A673 (cell line): Measurements from ENCODE around the gene OTOG. TPM values are rescaled to one million over a fixed set of nuclear protein-coding genes. Genes with fewer than 3 reads are reported as not detected.

Experiments
- BruUV-seq: library from RNA; stranded (reverse); fragments of 400-500 nt; replicated peaks from 2 replicates; lab custom pipeline; 2021; lab: Mats Ljungman, UMichigan
- CTCF ChIA-PET: fragments of 300-600 bp; sonication (Branson Sonifier 250); formaldehyde crosslinking; loops from one replicate; lab custom pipeline; 2022; ENCODE audit warnings: antibody characterized with exemption; lab: Charles Lee
- POLR2A ChIA-PET: fragments of 300-600 bp; sonication (Branson Sonifier 250); formaldehyde crosslinking; loops from one replicate; lab custom pipeline; 2022; ENCODE audit warnings: antibody characterized with exemption; ENCODE audit not compliant: low non-redundant PET; lab: Charles Lee
- DNase-seq: peaks from one replicate; pipeline ENCODE4 v3.0.0-alpha.2; 2015; ENCODE audit warnings: low spot score
- H3K27ac ChIP-seq: fragments of 200-600 bp; sonication (generic); 2 replicates; pipeline ENCODE4 v1.5.1; 2016; ENCODE audit warnings: mixed run types, low read depth, mild to moderate bottlenecking, mixed read lengths, antibody characterized with exemption, low read length; ENCODE audit not compliant: poor library complexity, severe bottlenecking
- H3K27me3 ChIP-seq: fragments of 200-600 bp; sonication (generic); replicated peaks from 2 replicates; pipeline ENCODE4 v1.6.1; 2017; ENCODE audit warnings: mixed run types, low read depth, mild to moderate bottlenecking, mixed read lengths, antibody characterized with exemption, low read length; ENCODE audit not compliant: insufficient read depth, poor library complexity
- H3K36me3 ChIP-seq: fragments of 200-600 bp; sonication (generic); 2 replicates; pipeline ENCODE4 v1.6.1; 2016; ENCODE audit warnings: mixed run types, mild to moderate bottlenecking, mixed read lengths, antibody characterized with exemption, low read length; ENCODE audit not compliant: insufficient read depth, poor library complexity, severe bottlenecking
- H3K4me1 ChIP-seq: fragments of 200-600 bp; sonication (generic); 2 replicates; pipeline ENCODE4 v1.6.1; 2017; ENCODE audit warnings: mixed run types, mild to moderate bottlenecking, mixed read lengths, antibody characterized with exemption, low read length; ENCODE audit not compliant: insufficient read depth, poor library complexity, severe bottlenecking
- H3K4me3 ChIP-seq: fragments of 200-600 bp; sonication (generic); 2 replicates; pipeline ENCODE4 v1.5.1; 2016; ENCODE audit warnings: low read depth, mixed run types, mild to moderate bottlenecking, mixed read lengths, low read length; ENCODE audit not compliant: poor library complexity, severe bottlenecking
- H3K9me3 ChIP-seq: fragments of 200-600 bp; sonication (generic); 2 replicates; pipeline ENCODE4 v1.6.1; 2016; ENCODE audit warnings: mixed run types, low read depth, mild to moderate bottlenecking, mixed read lengths, antibody characterized with exemption, low read length; ENCODE audit not compliant: poor library complexity, severe bottlenecking
- EZH2 ChIP-seq: fragments of 200-600 bp; sonication (generic); IDR thresholded peaks from 2 replicates; pipeline ENCODE4 v1.6.1; 2017; ENCODE audit warnings: borderline replicate concordance, low read depth, mild to moderate bottlenecking, mixed read lengths, antibody characterized with exemption, low read length; ENCODE audit not compliant: poor library complexity, severe bottlenecking
- intact Hi-C: fragments of 100-400 bp; cut with micrococcal nuclease; formaldehyde crosslinking; loops from one replicate; pipeline ENCODE4 v1.10.0; 2022; ENCODE audit not compliant: unreplicated experiment
- total RNA-seq: library from RNA; stranded (reverse); gene quantifications from 2 replicates; pipeline ENCODE4 v1.2.3, GENCODE V29; 2021
- TF ChIP-seq, protein P1 (sequence below): fragments of 300-800, 200-600 bp; sonication (generic); conservative IDR thresholded peaks from 2 replicates; pipeline ENCODE4 v1.5.1; 2017; ENCODE audit warnings: low read depth, mild to moderate bottlenecking, antibody characterized with exemption, low read length, moderate library complexity, mixed read lengths

The OTOG gene
- total RNA-seq, 1 experiment from 2014 or later = not detected

DNA sequence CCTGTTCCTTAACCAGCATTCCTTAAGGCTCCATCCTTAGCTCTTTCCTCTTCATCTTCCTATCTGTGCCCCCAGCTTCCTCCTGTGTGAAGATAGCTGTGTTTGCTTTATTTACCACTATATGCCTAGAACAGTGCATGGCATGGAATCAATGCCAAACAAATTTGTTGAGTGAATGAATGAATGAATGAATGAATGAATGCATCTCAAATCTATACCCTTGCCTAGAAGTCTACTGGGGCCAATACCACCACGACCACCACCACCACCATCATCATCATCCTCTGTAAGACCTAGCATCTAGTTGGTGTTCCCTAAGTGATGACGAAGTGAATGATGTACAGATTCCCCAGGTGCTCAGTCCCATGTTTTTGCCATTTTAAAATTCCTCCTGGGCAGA lies 819 bp upstream of the OTOG start:
- Histone ChIP-seq H3K4me3 (no peak overlapping the region), H3K9me3 (no peaks in the 10 kb centered on the region), H3K27me3 (no peaks in the 10 kb centered on the region), H3K4me1 (no peaks in the 10 kb centered on the region), H3K27ac (no peak overlapping the region), H3K36me3 (no peaks in the 10 kb centered on the region)
- TF ChIP-seq, protein P1, sequence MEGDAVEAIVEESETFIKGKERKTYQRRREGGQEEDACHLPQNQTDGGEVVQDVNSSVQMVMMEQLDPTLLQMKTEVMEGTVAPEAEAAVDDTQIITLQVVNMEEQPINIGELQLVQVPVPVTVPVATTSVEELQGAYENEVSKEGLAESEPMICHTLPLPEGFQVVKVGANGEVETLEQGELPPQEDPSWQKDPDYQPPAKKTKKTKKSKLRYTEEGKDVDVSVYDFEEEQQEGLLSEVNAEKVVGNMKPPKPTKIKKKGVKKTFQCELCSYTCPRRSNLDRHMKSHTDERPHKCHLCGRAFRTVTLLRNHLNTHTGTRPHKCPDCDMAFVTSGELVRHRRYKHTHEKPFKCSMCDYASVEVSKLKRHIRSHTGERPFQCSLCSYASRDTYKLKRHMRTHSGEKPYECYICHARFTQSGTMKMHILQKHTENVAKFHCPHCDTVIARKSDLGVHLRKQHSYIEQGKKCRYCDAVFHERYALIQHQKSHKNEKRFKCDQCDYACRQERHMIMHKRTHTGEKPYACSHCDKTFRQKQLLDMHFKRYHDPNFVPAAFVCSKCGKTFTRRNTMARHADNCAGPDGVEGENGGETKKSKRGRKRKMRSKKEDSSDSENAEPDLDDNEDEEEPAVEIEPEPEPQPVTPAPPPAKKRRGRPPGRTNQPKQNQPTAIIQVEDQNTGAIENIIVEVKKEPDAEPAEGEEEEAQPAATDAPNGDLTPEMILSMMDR = no peak
- no peak for TF ChIP-seq EZH2
- BruUV-seq = no TSS peak
- intact Hi-C loops = no loop called here
- ChIA-PET POLR2A (no interaction called here), CTCF (no interaction called here)
- DNase-seq = no peak

DNA sequence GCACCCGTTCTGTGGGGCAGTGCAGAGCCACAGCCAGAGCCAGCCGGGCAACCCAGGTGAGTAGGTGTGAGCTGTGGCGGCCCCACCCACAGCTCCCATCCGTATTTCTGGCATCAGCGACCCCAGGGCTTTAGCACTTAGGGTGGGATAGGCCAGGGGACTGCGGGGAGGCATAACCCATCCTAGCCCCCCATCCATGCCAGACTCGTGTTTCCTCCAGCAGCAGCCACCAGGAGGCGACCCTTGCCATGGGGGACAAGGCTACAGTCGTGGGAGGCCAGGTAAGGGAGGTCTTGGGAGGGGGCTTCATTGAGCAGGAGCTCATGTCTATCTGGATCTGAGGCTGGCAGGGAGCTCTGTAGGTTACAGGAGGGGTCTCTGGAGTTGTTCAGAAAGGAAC lies 873 bp downstream of the OTOG start:
- Histone ChIP-seq H3K36me3 (no peaks in the 10 kb centered on the region), H3K27ac (no peak overlapping the region), H3K4me3 (no peak overlapping the region), H3K4me1 (no peaks in the 10 kb centered on the region), H3K9me3 (no peaks in the 10 kb centered on the region), H3K27me3 (no peaks in the 10 kb centered on the region)
- intact Hi-C loops = no loop called here
- TF ChIP-seq EZH2 = no peak
- TF ChIP-seq, protein P1 = peak; percentile 36; the same call in 1 of the 2 replicates
- BruUV-seq = no TSS peak
- no peak for DNase-seq
- ChIA-PET CTCF (no interaction called here), POLR2A (no interaction called here)

DNA sequence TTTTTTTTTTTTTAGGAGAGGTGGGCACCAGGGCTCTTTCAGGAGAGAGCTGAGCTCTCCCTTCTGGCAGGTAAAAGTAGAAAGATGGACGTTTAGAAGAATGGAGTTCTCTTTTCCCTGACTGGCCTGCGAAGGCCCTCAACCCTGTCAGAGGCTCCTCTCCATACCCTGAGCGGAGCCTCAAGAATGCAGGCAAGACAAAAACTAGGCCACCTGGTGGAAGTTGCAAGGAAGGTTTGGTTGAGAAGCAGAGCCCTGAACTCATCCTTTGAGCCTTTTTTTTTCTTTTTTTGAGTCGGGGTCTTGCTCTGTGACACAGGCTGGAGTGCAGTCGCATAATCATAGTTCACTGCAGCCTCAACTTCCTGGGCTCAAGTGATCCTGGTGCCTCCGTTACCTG lies 1.4 kb downstream of the OTOG start:
- no peak for DNase-seq
- no peaks in the 10 kb centered on the region for H3K36me3 ChIP-seq
- ChIA-PET CTCF (no interaction called here), POLR2A (no interaction called here)
- H3K27me3 ChIP-seq = no peaks in the 10 kb centered on the region
- no peaks in the 10 kb centered on the region for H3K4me1 ChIP-seq
- no peak overlapping the region for H3K4me3 ChIP-seq
- no peak overlapping the region for H3K27ac ChIP-seq
- intact Hi-C loops = no loop called here
- no peaks in the 10 kb centered on the region for H3K9me3 ChIP-seq
- no TSS peak for BruUV-seq
- TF ChIP-seq, protein P1 = no peak
- TF ChIP-seq EZH2 = no peak
